AG04450 (cell line): Measurements from ENCODE around the gene SETD1A. TPM values are rescaled to one million over a fixed set of nuclear protein-coding genes. Genes with fewer than 3 reads are reported as not detected.

Experiments
- CTCF ChIA-PET: fragments of 300-600, 350-600 bp; formaldehyde crosslinking; extraction: SDS; loops from one replicate; lab custom pipeline; 2022; ENCODE audit warnings: antibody characterized with exemption, inconsistent platforms; lab: Charles Lee
- POLR2A ChIA-PET: fragments of 350-600 bp; formaldehyde crosslinking; extraction: SDS; loops from one replicate; lab custom pipeline; 2021; ENCODE audit warnings: antibody characterized with exemption, inconsistent platforms; lab: Yijun Ruan, JAX
- DNase-seq: peaks from one replicate; pipeline ENCODE4 v3.0.0-alpha.2; 2011; ENCODE audit warnings: low read depth, low spot score
- H3K27ac ChIP-seq: one replicate; pipeline ENCODE4 v1.5.1; 2012; ENCODE audit warnings: low read depth, low read length, control low read depth
- H3K27me3 ChIP-seq: one replicate; pipeline ENCODE4 v1.6.0; 2012; ENCODE audit warnings: low read length; ENCODE audit not compliant: control insufficient read depth, insufficient read depth
- H3K4me3 ChIP-seq: 2 replicates; pipeline ENCODE4 v1.5.1; 2011; ENCODE audit warnings: mild to moderate bottlenecking, low read depth, low read length, control low read depth
- H3K9me3 ChIP-seq: 2 replicates; pipeline ENCODE4 v1.5.1; 2012; ENCODE audit warnings: low read length; ENCODE audit not compliant: control insufficient read depth, insufficient read depth
- CTCF ChIP-seq: IDR thresholded peaks from 2 replicates; pipeline ENCODE4 v1.5.1; 2011; ENCODE audit warnings: low read depth, low read length, control low read depth, inconsistent platforms
- polyA plus RNA-seq: library from polyadenylated mRNA; depleted of rRNA; stranded (reverse); fragments of >200 nt; gene quantifications from 2 replicates; pipeline ENCODE4 v1.2.3, GENCODE V29; 2011

SETD1A gene
- polyA plus RNA-seq, 1 experiment = 1.1 TPM

- Histone ChIP-seq H3K9me3 (no peaks in the 10 kb centered on the region), H3K4me3 (peak overlapping the region; percentile 49), H3K27ac (peak overlapping the region; percentile 99), H3K27me3 (no peaks in the 10 kb centered on the region)
- peak; percentile 55 for DNase-seq
- no peak for TF ChIP-seq CTCF
- POLR2A ChIA-PET = interaction anchor here (0.5 to 1.0 kb wide), 5 partner anchors 71 to 144 kb away, joined by 3 to 4 read pairs (median 3); partner anchors contain the start of genes ZNF646 and ZNF668
- CTCF ChIA-PET = interaction anchor here (0.9 to 2.7 kb wide), 4 partner anchors 13 to 144 kb away, joined by 3 to 10 read pairs (median 7); partner anchors contain the start of gene HSD3B7
Observed at GRCh38 chr16:30997725-30998711, 40.5 kb downstream of the SETD1A start.

GRCh38 chr16:30998852-30999761, 41.6 kb downstream of the SETD1A start:
- no peaks in the 10 kb centered on the region for H3K9me3 ChIP-seq
- no peak for DNase-seq
- no peak for TF ChIP-seq CTCF
- peak overlapping the region; percentile 99 for H3K27ac ChIP-seq
- CTCF ChIA-PET = interaction anchor here (0.9 to 2.7 kb wide), 3 partner anchors 14 to 143 kb away, joined by 3 to 10 read pairs (median 9); partner anchors contain the start of gene HSD3B7
- H3K27me3 ChIP-seq = no peaks in the 10 kb centered on the region
- H3K4me3 ChIP-seq = no peak overlapping the region
- POLR2A ChIA-PET = interaction anchor here (0.7 to 0.9 kb wide), 3 partner anchors 53 to 180 kb away, joined by 3 to 10 read pairs (median 3); partner anchors contain the start of genes FUS and ZNF646

GRCh38 chr16:31000671-31001382, 43.3 kb downstream of the SETD1A start:
- Histone ChIP-seq H3K9me3 (no peaks in the 10 kb centered on the region), H3K27ac (no peak overlapping the region), H3K27me3 (no peaks in the 10 kb centered on the region), H3K4me3 (no peak overlapping the region)
- no peak for DNase-seq
- POLR2A ChIA-PET = no interaction called here
- TF ChIP-seq CTCF = no peak
- CTCF ChIA-PET = interaction anchor here (2.7 kb wide), 1 partner anchor 16 kb away, joined by 10 read pairs; the partner anchor contains the start of gene HSD3B7

GRCh38 chr16:31001507-31002249, 44.1 kb downstream of the SETD1A start:
- H3K27me3 ChIP-seq = no peaks in the 10 kb centered on the region
- no peak overlapping the region for H3K27ac ChIP-seq
- TF ChIP-seq CTCF = no peak
- peaks cover 1% of the 10 kb centered on the region; the same call in 1 of the 2 replicates for H3K9me3 ChIP-seq
- POLR2A ChIA-PET = no interaction called here
- CTCF ChIA-PET = interaction anchor here (0.9 to 1.2 kb wide), 3 partner anchors 17 to 140 kb away, joined by 3 to 6 read pairs (median 4); partner anchors contain the start of gene HSD3B7
- H3K4me3 ChIP-seq = no peak overlapping the region
- no peak for DNase-seq
